Activated T-helper 17 cell treated with anti-CD3 and anti-CD28 coated beads, Interleukin-2, amount 50 U/mL, for 72 hours (primary cell): ENCODE measurements around the gene SMOC1. TPM values are rescaled to one million over a fixed set of nuclear protein-coding genes. Genes with fewer than 3 reads are reported as not detected.
"Not testable (repeated sequence)": the region's sequence is repeated elsewhere in the genome, so short reads cannot be mapped to it uniquely, and the experiment has no call there.

Experiments used
- ATAC-seq: fragments of 150-1000 bp; cut with Tn5 transposase; replicated peaks from 2 replicates; pipeline ENCODE4 v1.10.0; 2021; ENCODE audit warnings: mild to moderate bottlenecking, moderate library complexity
- H3K27ac Mint-ChIP-seq: one replicate; pipeline ENCODE4 v1.8.0; 2022; ENCODE audit warnings: mixed read lengths
- H3K27me3 Mint-ChIP-seq: one replicate; pipeline ENCODE4 v1.8.0; 2022; ENCODE audit warnings: mixed read lengths
- H3K36me3 Mint-ChIP-seq: one replicate; pipeline ENCODE4 v1.8.0; 2022; ENCODE audit warnings: low read depth, mild to moderate bottlenecking, mixed read lengths
- H3K4me1 Mint-ChIP-seq: one replicate; pipeline ENCODE4 v1.8.0; 2022; ENCODE audit warnings: mixed read lengths
- H3K4me3 Mint-ChIP-seq: one replicate; pipeline ENCODE4 v1.8.0; 2022; ENCODE audit warnings: mild to moderate bottlenecking, mixed read lengths
- H3K9me3 Mint-ChIP-seq: one replicate; pipeline ENCODE4 v1.8.0; 2022; ENCODE audit warnings: mixed read lengths
- total RNA-seq, 2 donors: library from RNA; stranded (reverse); gene quantifications; one replicate each; pipeline ENCODE4 v1.2.3, GENCODE V29; 2022

The SMOC1 gene
- total RNA-seq, 2 donors from 2014 or later: not detected

- not testable (repeated sequence) for H3K27me3 Mint-ChIP-seq, H3K9me3 Mint-ChIP-seq
Measured at GRCh38 chr14:69903046-69903445, 23.8 kb downstream of the SMOC1 start.

DNA sequence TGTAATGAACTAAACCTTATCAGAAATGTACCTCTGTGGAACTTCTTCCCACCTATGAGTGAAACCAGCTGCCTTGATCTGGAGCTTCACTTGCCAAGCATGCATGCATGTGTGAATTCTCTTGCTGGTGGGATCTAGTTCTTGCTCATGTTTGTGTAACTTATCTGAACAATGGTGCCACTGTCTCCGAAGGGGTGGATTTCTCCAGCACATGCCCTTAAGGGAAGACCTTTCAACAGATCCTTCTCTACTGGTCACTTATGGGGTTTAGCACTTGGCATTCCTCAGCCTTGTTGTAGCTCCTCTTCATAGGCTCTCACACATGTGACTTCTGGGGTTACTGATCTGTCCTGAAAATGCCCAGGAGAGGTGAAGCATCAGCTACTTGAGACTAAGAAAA is 25.0 kb downstream of the SMOC1 start:
- Mint-ChIP-seq H3K36me3 (no peaks in the 10 kb centered on the region), H3K27me3 (peaks cover 3% of the 10 kb centered on the region), H3K9me3 (peaks cover 3% of the 10 kb centered on the region), H3K4me1 (no peaks in the 10 kb centered on the region), H3K27ac (no peak overlapping the region), H3K4me3 (no peak overlapping the region)
- ATAC-seq: no peak

More at GRCh38 chr14:69903046-69903445, 23.8 kb downstream of the SMOC1 start:
- H3K4me3 Mint-ChIP-seq, H3K36me3 Mint-ChIP-seq, ATAC-seq, H3K27ac Mint-ChIP-seq, H3K4me1 Mint-ChIP-seq: not testable (repeated sequence)

DNA sequence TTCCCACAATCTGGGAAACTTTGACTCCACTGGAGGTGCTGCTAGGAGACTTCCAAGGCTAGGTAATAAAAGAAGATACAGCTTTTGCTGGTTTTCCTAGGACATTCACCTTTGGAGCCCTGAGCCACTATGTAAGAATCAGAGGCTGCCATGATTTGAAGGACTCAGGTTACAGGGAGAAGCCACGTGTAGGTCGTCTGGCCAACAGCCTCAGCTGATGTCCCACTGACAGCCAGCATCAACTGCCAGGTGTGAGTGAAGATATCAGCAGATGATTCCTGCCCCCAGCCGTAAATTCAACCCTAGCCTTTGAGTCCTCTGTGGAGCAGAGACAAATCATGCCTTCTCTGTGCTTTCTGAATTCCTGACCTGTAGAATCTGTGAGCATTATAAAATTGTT is 27.0 kb downstream of the SMOC1 start:
- Mint-ChIP-seq H3K27me3 (no peaks in the 10 kb centered on the region), H3K4me1 (no peaks in the 10 kb centered on the region), H3K9me3 (no peaks in the 10 kb centered on the region), H3K4me3 (no peak overlapping the region), H3K36me3 (no peaks in the 10 kb centered on the region), H3K27ac (no peak overlapping the region)
- ATAC-seq: no peak

GRCh38 chr14:69909826-69910550 is 30.8 kb downstream of the SMOC1 start:
- Mint-ChIP-seq H3K36me3 (no peaks in the 10 kb centered on the region), H3K4me3 (no peak overlapping the region), H3K27me3 (peaks cover 3% of the 10 kb centered on the region), H3K9me3 (no peaks in the 10 kb centered on the region), H3K27ac (no peak overlapping the region), H3K4me1 (no peaks in the 10 kb centered on the region)
- no peak for ATAC-seq

DNA sequence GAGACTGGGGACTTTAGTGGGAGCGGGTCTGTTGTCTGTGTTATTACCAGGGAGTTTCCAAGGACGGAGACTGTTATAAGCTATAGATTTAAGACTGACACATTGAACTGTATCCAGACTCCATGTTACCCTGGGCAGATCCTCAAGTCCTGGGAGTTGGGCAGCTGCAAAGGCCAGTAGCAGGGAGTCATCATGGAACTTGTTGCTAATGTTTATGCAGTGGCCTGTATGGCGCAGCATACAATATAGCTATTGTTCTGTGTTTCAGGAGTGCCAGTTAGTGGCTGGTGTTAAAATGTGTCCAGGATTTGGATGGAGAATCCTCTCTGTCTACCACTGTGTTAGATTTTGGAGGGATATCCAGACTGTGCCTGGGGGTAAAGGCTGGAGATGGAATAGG is 31.7 kb downstream of the SMOC1 start:
- Mint-ChIP-seq H3K9me3 (no peaks in the 10 kb centered on the region), H3K4me3 (no peak overlapping the region), H3K4me1 (no peaks in the 10 kb centered on the region), H3K36me3 (no peaks in the 10 kb centered on the region), H3K27ac (no peak overlapping the region), H3K27me3 (peaks cover 12% of the 10 kb centered on the region)
- ATAC-seq: no peak

- H3K36me3 Mint-ChIP-seq: no peaks in the 10 kb centered on the region
- H3K27me3 Mint-ChIP-seq: peaks cover 29% of the 10 kb centered on the region
- no peak overlapping the region for H3K27ac Mint-ChIP-seq
- H3K4me3 Mint-ChIP-seq: no peak overlapping the region
- ATAC-seq: no peak
- H3K9me3 Mint-ChIP-seq: no peaks in the 10 kb centered on the region
- H3K4me1 Mint-ChIP-seq: no peaks in the 10 kb centered on the region
Measured at GRCh38 chr14:69913686-69914085, 34.5 kb downstream of the SMOC1 start.

- H3K27me3 Mint-ChIP-seq: peaks cover 36% of the 10 kb centered on the region
- no peaks in the 10 kb centered on the region for H3K4me1 Mint-ChIP-seq
- H3K9me3 Mint-ChIP-seq: no peaks in the 10 kb centered on the region
Measured at GRCh38 chr14:69916396-69916795, 37.2 kb downstream of the SMOC1 start.

GRCh38 chr14:69917287-69917686 is 38.1 kb downstream of the SMOC1 start:
- no peak overlapping the region for H3K27ac Mint-ChIP-seq
- H3K36me3 Mint-ChIP-seq: no peaks in the 10 kb centered on the region
- ATAC-seq: no peak
- no peak overlapping the region for H3K4me3 Mint-ChIP-seq
- no peaks in the 10 kb centered on the region for H3K4me1 Mint-ChIP-seq
- H3K9me3 Mint-ChIP-seq: no peaks in the 10 kb centered on the region
- H3K27me3 Mint-ChIP-seq: peaks cover 41% of the 10 kb centered on the region

More at GRCh38 chr14:69916396-69916795, 37.2 kb downstream of the SMOC1 start:
- no peak for ATAC-seq
- no peak overlapping the region for H3K4me3 Mint-ChIP-seq
- H3K27ac Mint-ChIP-seq: no peak overlapping the region
- no peaks in the 10 kb centered on the region for H3K36me3 Mint-ChIP-seq

GRCh38 chr14:69919815-69920214 is 40.6 kb downstream of the SMOC1 start:
- Mint-ChIP-seq H3K9me3 (no peaks in the 10 kb centered on the region), H3K27me3 (peaks cover 53% of the 10 kb centered on the region), H3K4me3 (no peak overlapping the region), H3K27ac (no peak overlapping the region), H3K4me1 (no peaks in the 10 kb centered on the region), H3K36me3 (no peaks in the 10 kb centered on the region)
- ATAC-seq: no peak

DNA sequence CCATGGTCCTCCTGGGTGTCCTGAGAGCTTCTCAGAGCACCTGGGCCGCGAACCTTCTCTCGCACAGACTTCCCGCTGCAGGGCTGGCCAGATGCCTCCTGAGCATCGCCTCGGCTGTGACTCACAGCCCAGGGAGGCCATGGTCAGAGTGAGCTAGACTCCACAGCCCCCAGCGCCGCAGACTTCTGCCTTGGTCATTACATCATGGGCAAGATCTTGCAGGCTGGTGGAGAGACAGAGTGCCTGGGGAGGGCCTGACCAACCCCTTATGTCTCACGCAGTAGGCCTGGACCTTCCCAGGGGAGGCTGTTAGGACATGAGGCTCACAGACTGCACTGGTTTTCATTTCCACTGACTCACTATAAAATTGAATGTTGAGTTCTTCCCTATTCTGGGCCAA is 41.8 kb downstream of the SMOC1 start:
- no peak for ATAC-seq
- no peak overlapping the region for H3K4me3 Mint-ChIP-seq
- no peaks in the 10 kb centered on the region for H3K9me3 Mint-ChIP-seq
- peaks cover 42% of the 10 kb centered on the region for H3K27me3 Mint-ChIP-seq
- H3K4me1 Mint-ChIP-seq: no peaks in the 10 kb centered on the region
- no peaks in the 10 kb centered on the region for H3K36me3 Mint-ChIP-seq
- H3K27ac Mint-ChIP-seq: no peak overlapping the region

DNA sequence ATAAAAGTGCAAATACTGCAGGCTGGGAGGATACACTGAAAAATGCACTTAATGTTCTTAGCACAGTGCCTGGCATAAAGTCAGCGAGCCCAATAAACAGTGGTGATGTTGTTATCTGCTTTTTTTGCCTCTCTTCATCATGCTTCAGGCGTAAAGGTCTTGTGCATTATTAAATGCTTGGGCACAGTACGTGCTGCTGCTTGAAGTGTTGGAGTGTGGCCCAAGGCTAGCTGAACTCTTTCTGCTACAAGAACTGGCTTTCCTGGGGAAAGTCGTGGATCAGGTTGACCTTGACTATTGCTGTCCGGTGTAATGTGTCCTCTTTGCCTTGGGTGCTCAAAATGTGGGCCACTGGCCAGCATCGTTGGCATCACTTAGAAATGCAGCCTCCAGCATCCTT is 43.0 kb downstream of the SMOC1 start:
- Mint-ChIP-seq H3K9me3 (no peaks in the 10 kb centered on the region), H3K27ac (no peak overlapping the region), H3K36me3 (no peaks in the 10 kb centered on the region), H3K27me3 (peaks cover 38% of the 10 kb centered on the region), H3K4me1 (no peaks in the 10 kb centered on the region), H3K4me3 (no peak overlapping the region)
- no peak for ATAC-seq

GRCh38 chr14:69924201-69924600 is 45.0 kb downstream of the SMOC1 start:
- Mint-ChIP-seq H3K36me3 (no peaks in the 10 kb centered on the region), H3K4me1 (no peaks in the 10 kb centered on the region), H3K4me3 (no peak overlapping the region), H3K9me3 (no peaks in the 10 kb centered on the region), H3K27me3 (peaks cover 43% of the 10 kb centered on the region), H3K27ac (no peak overlapping the region)
- no peak for ATAC-seq

GRCh38 chr14:69928111-69928523 is 48.9 kb downstream of the SMOC1 start:
- no peak overlapping the region for H3K4me3 Mint-ChIP-seq
- H3K4me1 Mint-ChIP-seq: no peaks in the 10 kb centered on the region
- no peaks in the 10 kb centered on the region for H3K9me3 Mint-ChIP-seq
- peaks cover 36% of the 10 kb centered on the region for H3K27me3 Mint-ChIP-seq
- no peak for ATAC-seq
- H3K27ac Mint-ChIP-seq: no peak overlapping the region
- H3K36me3 Mint-ChIP-seq: no peaks in the 10 kb centered on the region

DNA sequence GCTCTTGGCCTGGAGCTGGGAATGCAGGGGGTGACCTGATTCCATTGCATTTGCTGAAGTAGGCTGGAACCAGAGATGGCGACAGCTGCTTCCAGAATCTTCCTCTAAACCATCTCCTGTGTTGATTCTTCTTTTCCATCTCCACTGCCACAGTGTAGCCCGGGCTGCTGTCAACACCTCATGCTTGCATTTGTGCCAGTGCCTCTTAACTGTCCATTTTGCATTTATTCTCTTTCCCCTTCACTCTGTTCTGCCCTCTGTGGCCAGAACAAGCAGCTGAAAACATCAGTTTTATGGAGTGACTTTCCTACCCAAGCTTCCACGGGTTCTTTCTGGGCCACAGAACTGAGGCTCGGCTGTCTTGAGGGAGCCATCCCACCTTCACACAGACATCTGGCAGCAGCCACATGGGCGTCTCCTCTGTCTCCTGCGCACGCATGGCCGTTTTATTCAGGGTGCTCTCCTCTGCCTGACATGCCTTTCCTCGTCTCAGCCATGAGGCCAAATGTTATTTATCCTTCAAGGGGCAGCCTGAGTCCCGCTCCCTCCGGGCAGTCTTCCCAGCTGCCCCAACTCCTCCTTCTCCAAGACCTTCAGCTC is 51.7 kb downstream of the SMOC1 start:
- no peaks in the 10 kb centered on the region for H3K4me1 Mint-ChIP-seq
- no peak overlapping the region for H3K27ac Mint-ChIP-seq
- no peak for ATAC-seq
- H3K36me3 Mint-ChIP-seq: no peaks in the 10 kb centered on the region
- no peaks in the 10 kb centered on the region for H3K9me3 Mint-ChIP-seq
- H3K27me3 Mint-ChIP-seq: peaks cover 35% of the 10 kb centered on the region
- no peak overlapping the region for H3K4me3 Mint-ChIP-seq

DNA sequence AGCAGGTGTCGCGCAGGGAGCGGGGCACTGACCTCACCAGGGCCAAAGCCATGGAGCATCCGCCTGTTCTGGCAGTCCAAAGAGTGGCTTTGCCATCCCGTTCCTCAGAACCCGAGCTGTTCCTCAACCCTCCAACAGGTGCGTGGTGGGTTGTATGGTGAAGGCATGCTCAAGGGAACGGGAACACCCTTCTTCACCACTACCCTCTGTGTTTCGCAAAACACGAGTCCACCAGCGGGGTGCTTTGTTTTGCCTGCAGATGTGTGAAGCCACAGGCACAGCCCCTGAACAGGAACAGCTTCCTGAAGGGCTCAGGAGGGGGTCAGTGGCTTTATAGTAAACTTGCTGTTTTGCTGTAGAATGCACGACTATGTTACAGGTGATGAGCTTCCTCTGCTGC is 52.7 kb downstream of the SMOC1 start:
- H3K4me3 Mint-ChIP-seq: no peak overlapping the region
- no peaks in the 10 kb centered on the region for H3K36me3 Mint-ChIP-seq
- no peak overlapping the region for H3K27ac Mint-ChIP-seq
- no peak for ATAC-seq
- peaks cover 35% of the 10 kb centered on the region for H3K27me3 Mint-ChIP-seq
- no peaks in the 10 kb centered on the region for H3K4me1 Mint-ChIP-seq
- H3K9me3 Mint-ChIP-seq: no peaks in the 10 kb centered on the region
